Panc1 (cell line): Measurements from ENCODE around the gene NOXO1. TPM values are rescaled to one million over a fixed set of nuclear protein-coding genes. Genes with fewer than 3 reads are reported as not detected.
A peak's percentile ranks its signal among the peaks of the same experiment; 100 is the strongest.

Experiments
- ATAC-seq: fragments of 200-7000 bp; cut with Tn5 transposase; 2 replicates; pipeline ENCODE4 v1.9.1; 2020; ENCODE audit warnings: mild to moderate bottlenecking, moderate library complexity
- BruUV-seq: library from RNA; stranded (reverse); fragments of 400-500 nt; replicated peaks from 2 replicates; lab custom pipeline; 2021; lab: Mats Ljungman, UMichigan
- CTCF ChIA-PET: fragments of 300-600 bp; sonication (Branson Sonifier 250); formaldehyde crosslinking; loops from one replicate; lab custom pipeline; 2022; ENCODE audit warnings: antibody characterized with exemption; lab: Charles Lee
- POLR2A ChIA-PET: fragments of 300-600 bp; sonication (Branson Sonifier 250); formaldehyde crosslinking; loops from one replicate; lab custom pipeline; 2022; ENCODE audit warnings: antibody characterized with exemption; lab: Charles Lee
- DNase-seq: peaks from one replicate; pipeline ENCODE4 v3.0.0-alpha.2; 2010; ENCODE audit warnings: low read depth, low spot score
- H3K27ac ChIP-seq: 2 replicates; pipeline ENCODE4 v1.5.1; 2011; ENCODE audit warnings: mild to moderate bottlenecking, low read length, inconsistent platforms
- H3K27me3 ChIP-seq: fragments of 200-500 bp; sonication (Bioruptor generic); 2 replicates; pipeline ENCODE4 v1.6.0; 2014; ENCODE audit warnings: low read length, inconsistent platforms; ENCODE audit not compliant: control insufficient read depth, insufficient read depth
- H3K36me3 ChIP-seq: fragments of 200-500 bp; sonication (Bioruptor generic); 2 replicates; pipeline ENCODE4 v1.5.1; 2014; ENCODE audit warnings: inconsistent platforms, mild to moderate bottlenecking, low read length, moderate library complexity; ENCODE audit not compliant: control insufficient read depth, insufficient read depth
- H3K4me1 ChIP-seq: 2 replicates; pipeline ENCODE4 v1.5.1; 2011; ENCODE audit warnings: inconsistent platforms, mild to moderate bottlenecking, low read length, moderate library complexity; ENCODE audit not compliant: control insufficient read depth, insufficient read depth
- H3K4me3 ChIP-seq, 2 experiments: 2 replicates each; pipeline ENCODE4 v1.5.1; 2011 to 2012; ENCODE audit warnings: low read depth in 2 of 2, low read length in 2 of 2, mild to moderate bottlenecking in 2 of 2, inconsistent platforms in 1 of 2, moderate library complexity in 1 of 2
- H3K9me3 ChIP-seq: fragments of 200-500 bp; sonication (Bioruptor generic); 2 replicates; pipeline ENCODE4 v1.5.1; 2014; ENCODE audit warnings: low read depth, mild to moderate bottlenecking, inconsistent platforms, low read length, moderate library complexity; ENCODE audit not compliant: control insufficient read depth, insufficient read depth
- POLR2AphosphoS5 ChIP-seq: IDR thresholded peaks from 2 replicates; pipeline ENCODE4 v1.6.1; 2012; ENCODE audit warnings: mild to moderate bottlenecking, low read depth, low read length, moderate library complexity
- REST ChIP-seq, 2 experiments: IDR thresholded peaks; 2 replicates each; pipeline ENCODE4 v1.6.1; 2011 to 2012; ENCODE audit warnings: low read depth in 2 of 2, control low read depth in 1 of 2, low read length in 1 of 2, mild to moderate bottlenecking in 1 of 2, moderate library complexity in 1 of 2; ENCODE audit not compliant: insufficient read depth in 1 of 2
- SIN3A ChIP-seq: IDR thresholded peaks from 2 replicates; pipeline ENCODE4 v1.6.1; 2012; ENCODE audit warnings: low read depth, mild to moderate bottlenecking, low read length, moderate library complexity, borderline replicate concordance; ENCODE audit not compliant: insufficient read depth
- TCF7L2 ChIP-seq: IDR thresholded peaks from 2 replicates; pipeline ENCODE4 v1.6.1; 2011; ENCODE audit warnings: mild to moderate bottlenecking, low read depth, low read length, inconsistent platforms
- in situ Hi-C: cut with HindIII; loops from 2 replicates; pipeline ENCODE4 v1.10.0; 2016; ENCODE audit warnings: low sequenced_read_pairs, low pct_unique_long_range_greater_than_20kb
- intact Hi-C: fragments of 100-400 bp; cut with micrococcal nuclease; formaldehyde crosslinking; loops from one replicate; pipeline ENCODE4 v1.10.0; 2022; ENCODE audit not compliant: unreplicated experiment
- total RNA-seq: library from RNA; stranded (reverse); gene quantifications from one replicate; pipeline ENCODE4 v1.2.1, GENCODE V29; 2021; ENCODE audit not compliant: unreplicated experiment
- TF ChIP-seq, protein P1 (sequence below): fragments of 450-650 bp; IDR thresholded peaks from 2 replicates; pipeline ENCODE4 v1.5.1; 2017; ENCODE audit warnings: mild to moderate bottlenecking

Gene NOXO1
- total RNA-seq, 1 experiment from 2014 or later: 4.0 TPM

GRCh38 chr16:2009791-2010510 is 28.7 kb upstream of the NOXO1 start, which contains the start of gene ZNF598:
Gene ZNF598, minus strand, starts transcription at chr16:2009821.
- H3K27me3 ChIP-seq: no peaks in the 10 kb centered on the region
- peaks cover 36% of the 10 kb centered on the region for H3K4me1 ChIP-seq
- H3K4me3 ChIP-seq: peak within 1 kb of the TSS; percentile 85 to 94
- ChIA-PET POLR2A (no interaction called here), CTCF (no interaction called here)
- no peaks in the 10 kb centered on the region; the same call in 1 of the 2 replicates for H3K36me3 ChIP-seq
- H3K9me3 ChIP-seq: no peaks in the 10 kb centered on the region
- TSS peak; percentile 99 for BruUV-seq
- no peak for DNase-seq
- intact Hi-C loops (no loop called here), in situ Hi-C loops (no loop called here)
- peak within 1 kb of the TSS; percentile 100 for H3K27ac ChIP-seq
- TF ChIP-seq TCF7L2 (peak; percentile 37; the same call in 1 of the 2 replicates), REST (IDR thresholded peaks at IDR 0.05; ENCODE audit: insufficient read depth in 1 of 2, low read depth in 2 of 2, low read length in 1 of 2) (peak in 1 of 2 experiments; percentile 41; a peak in 1 of 4 replicates), POLR2AphosphoS5 (peak; percentile 93), SIN3A (peak; percentile 52; the same call in 1 of the 2 replicates)
- TF ChIP-seq, protein P1, sequence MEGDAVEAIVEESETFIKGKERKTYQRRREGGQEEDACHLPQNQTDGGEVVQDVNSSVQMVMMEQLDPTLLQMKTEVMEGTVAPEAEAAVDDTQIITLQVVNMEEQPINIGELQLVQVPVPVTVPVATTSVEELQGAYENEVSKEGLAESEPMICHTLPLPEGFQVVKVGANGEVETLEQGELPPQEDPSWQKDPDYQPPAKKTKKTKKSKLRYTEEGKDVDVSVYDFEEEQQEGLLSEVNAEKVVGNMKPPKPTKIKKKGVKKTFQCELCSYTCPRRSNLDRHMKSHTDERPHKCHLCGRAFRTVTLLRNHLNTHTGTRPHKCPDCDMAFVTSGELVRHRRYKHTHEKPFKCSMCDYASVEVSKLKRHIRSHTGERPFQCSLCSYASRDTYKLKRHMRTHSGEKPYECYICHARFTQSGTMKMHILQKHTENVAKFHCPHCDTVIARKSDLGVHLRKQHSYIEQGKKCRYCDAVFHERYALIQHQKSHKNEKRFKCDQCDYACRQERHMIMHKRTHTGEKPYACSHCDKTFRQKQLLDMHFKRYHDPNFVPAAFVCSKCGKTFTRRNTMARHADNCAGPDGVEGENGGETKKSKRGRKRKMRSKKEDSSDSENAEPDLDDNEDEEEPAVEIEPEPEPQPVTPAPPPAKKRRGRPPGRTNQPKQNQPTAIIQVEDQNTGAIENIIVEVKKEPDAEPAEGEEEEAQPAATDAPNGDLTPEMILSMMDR: no peak
- ATAC-seq: peak; percentile 94

- Histone ChIP-seq H3K27ac (peak overlapping the region; percentile 91), H3K27me3 (no peaks in the 10 kb centered on the region), H3K4me3 (peak overlapping the region; percentile 85 to 94), H3K4me1 (peaks cover 43% of the 10 kb centered on the region), H3K9me3 (no peaks in the 10 kb centered on the region), H3K36me3 (no peaks in the 10 kb centered on the region; the same call in 1 of the 2 replicates)
- intact Hi-C loops (no loop called here), in situ Hi-C loops (no loop called here)
- ATAC-seq (peak; percentile 39), DNase-seq (no peak)
- no TSS peak for BruUV-seq
- TF ChIP-seq TCF7L2 (no peak), SIN3A (0 out of 2 replicates have a peak, but pooled peaks have one; percentile 47)
- ChIA-PET CTCF (no interaction called here), POLR2A (no interaction called here)
These were observed 28.0 kb upstream of the NOXO1 start for GRCh38 chr16:2009164-2009711.
